ENCODE results near the gene COX5A.
A peak's percentile ranks its signal among the peaks of the same experiment; 100 is the strongest.

DNA sequence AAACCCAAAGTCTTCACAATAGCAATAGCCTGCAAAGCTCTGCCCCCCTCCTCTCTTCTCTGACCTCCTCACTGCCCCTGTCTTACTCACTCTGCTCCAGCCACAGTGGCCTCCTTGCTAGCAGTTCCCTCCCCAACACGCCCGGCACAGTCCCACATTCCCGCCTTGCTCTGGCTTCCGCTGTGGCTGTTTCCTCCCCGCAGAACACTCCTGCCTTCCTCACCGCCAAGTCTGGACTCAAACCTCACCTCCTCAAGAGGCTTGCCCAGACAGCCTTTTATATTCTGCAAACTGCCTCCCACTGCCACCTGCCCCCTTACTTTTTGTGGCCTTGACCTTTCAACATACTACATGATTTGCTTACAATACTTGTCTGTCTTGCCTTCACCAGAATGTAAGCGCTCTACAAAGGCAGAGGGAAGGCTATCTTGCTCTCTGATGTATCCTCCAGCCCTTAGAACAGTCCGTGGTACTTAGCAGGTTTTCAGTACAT lies 48.4 kb downstream of the COX5A start:
- no peak for TF ChIP-seq POLR2AphosphoS5 (IDR thresholded peaks at IDR 0.05; ENCODE audit: low read depth, low read length)
- TF ChIP-seq, protein P1, sequence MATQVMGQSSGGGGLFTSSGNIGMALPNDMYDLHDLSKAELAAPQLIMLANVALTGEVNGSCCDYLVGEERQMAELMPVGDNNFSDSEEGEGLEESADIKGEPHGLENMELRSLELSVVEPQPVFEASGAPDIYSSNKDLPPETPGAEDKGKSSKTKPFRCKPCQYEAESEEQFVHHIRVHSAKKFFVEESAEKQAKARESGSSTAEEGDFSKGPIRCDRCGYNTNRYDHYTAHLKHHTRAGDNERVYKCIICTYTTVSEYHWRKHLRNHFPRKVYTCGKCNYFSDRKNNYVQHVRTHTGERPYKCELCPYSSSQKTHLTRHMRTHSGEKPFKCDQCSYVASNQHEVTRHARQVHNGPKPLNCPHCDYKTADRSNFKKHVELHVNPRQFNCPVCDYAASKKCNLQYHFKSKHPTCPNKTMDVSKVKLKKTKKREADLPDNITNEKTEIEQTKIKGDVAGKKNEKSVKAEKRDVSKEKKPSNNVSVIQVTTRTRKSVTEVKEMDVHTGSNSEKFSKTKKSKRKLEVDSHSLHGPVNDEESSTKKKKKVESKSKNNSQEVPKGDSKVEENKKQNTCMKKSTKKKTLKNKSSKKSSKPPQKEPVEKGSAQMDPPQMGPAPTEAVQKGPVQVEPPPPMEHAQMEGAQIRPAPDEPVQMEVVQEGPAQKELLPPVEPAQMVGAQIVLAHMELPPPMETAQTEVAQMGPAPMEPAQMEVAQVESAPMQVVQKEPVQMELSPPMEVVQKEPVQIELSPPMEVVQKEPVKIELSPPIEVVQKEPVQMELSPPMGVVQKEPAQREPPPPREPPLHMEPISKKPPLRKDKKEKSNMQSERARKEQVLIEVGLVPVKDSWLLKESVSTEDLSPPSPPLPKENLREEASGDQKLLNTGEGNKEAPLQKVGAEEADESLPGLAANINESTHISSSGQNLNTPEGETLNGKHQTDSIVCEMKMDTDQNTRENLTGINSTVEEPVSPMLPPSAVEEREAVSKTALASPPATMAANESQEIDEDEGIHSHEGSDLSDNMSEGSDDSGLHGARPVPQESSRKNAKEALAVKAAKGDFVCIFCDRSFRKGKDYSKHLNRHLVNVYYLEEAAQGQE (IDR thresholded peaks at IDR 0.05; ENCODE audit: insufficient read depth in 1 of 2, low read depth in 2 of 2, low read length in 2 of 2) = no peak
- no peak for TF ChIP-seq SIN3A (IDR thresholded peaks at IDR 0.05; ENCODE audit: borderline replicate concordance, insufficient read depth, low read length)
- TF ChIP-seq TAF1 (IDR thresholded peaks at IDR 0.05; ENCODE audit: borderline replicate concordance, insufficient read depth, low read length) = no peak
- peak; percentile 56 for TF ChIP-seq FOXP2 (optimal IDR thresholded peaks at IDR 0.05; ENCODE audit: borderline replicate concordance, extremely low read depth, extremely low read length, insufficient read depth)

All from PFSK-1 (cell line).